IMR-90 (cell line): Measurements from ENCODE around the gene NKD1. TPM values are rescaled to one million over a fixed set of nuclear protein-coding genes. Genes with fewer than 3 reads are reported as not detected.

Source experiments
- ATAC-seq: fragments of 200-7000 bp; cut with Tn5 transposase; 2 replicates; pipeline ENCODE4 v1.9.1; 2020; ENCODE audit warnings: low read depth, mild to moderate bottlenecking, moderate library complexity
- BruUV-seq: library from RNA; stranded (reverse); fragments of 400-500 nt; replicated peaks from 2 replicates; lab custom pipeline; 2021; lab: Mats Ljungman, UMichigan
- CTCF ChIA-PET: fragments of 300-600 bp; formaldehyde crosslinking; extraction: SDS; loops from one replicate; lab custom pipeline; 2021; ENCODE audit warnings: antibody characterized with exemption; lab: Yijun Ruan, JAX
- POLR2A ChIA-PET: fragments of 300-600 bp; sonication (Branson Sonifier 250); formaldehyde crosslinking; loops from one replicate; lab custom pipeline; 2022; ENCODE audit warnings: antibody characterized with exemption; ENCODE audit not compliant: unreplicated experiment; lab: Charles Lee
- DNase-seq: peaks from one replicate; pipeline ENCODE4 v3.0.0; 2013
- H2AFZ ChIP-seq: replicated peaks from 2 replicates; pipeline ENCODE3; 2013; ENCODE audit warnings: low read length, mild to moderate bottlenecking; ENCODE audit not compliant: poor library complexity
- H2AK5ac ChIP-seq: 2 replicates; pipeline ENCODE4 v1.6.1; 2013; ENCODE audit warnings: low read depth, low read length, inconsistent platforms
- H2AK9ac ChIP-seq: replicated peaks from 2 replicates; pipeline ENCODE3; 2013; ENCODE audit warnings: mild to moderate bottlenecking, low read depth, low read length, moderate library complexity; ENCODE audit not compliant: poor library complexity
- H2BK120ac ChIP-seq: 2 replicates; pipeline ENCODE4 v1.6.1; 2013; ENCODE audit warnings: low read depth, low read length, inconsistent platforms
- H2BK15ac ChIP-seq: 3 replicates; pipeline ENCODE4 v1.6.1; 2013; ENCODE audit warnings: low read depth, low read length, inconsistent platforms
- H2BK20ac ChIP-seq: 2 replicates; pipeline ENCODE4 v1.6.1; 2013; ENCODE audit warnings: low read depth, mild to moderate bottlenecking, inconsistent platforms, low read length, moderate library complexity
- H2BK5ac ChIP-seq: 2 replicates; pipeline ENCODE4 v1.6.1; 2013; ENCODE audit warnings: mild to moderate bottlenecking, low read depth, low read length, inconsistent platforms; ENCODE audit not compliant: poor library complexity, severe bottlenecking
- H3K14ac ChIP-seq: replicated peaks from 2 replicates; pipeline ENCODE4 v1.6.1; 2013; ENCODE audit warnings: low read depth, low read length, inconsistent platforms
- H3K18ac ChIP-seq: 2 replicates; pipeline ENCODE4 v1.6.1; 2013; ENCODE audit warnings: low read depth, low read length, control low read depth
- H3K23ac ChIP-seq: 2 replicates; pipeline ENCODE4 v1.6.1; 2013; ENCODE audit warnings: low read depth, low read length, inconsistent platforms
- H3K27ac ChIP-seq: 2 replicates; pipeline ENCODE4 v1.5.1; 2013; ENCODE audit warnings: mild to moderate bottlenecking, control low read depth, low read length; ENCODE audit not compliant: insufficient read depth
- H3K27me3 ChIP-seq: 2 replicates; pipeline ENCODE4 v1.6.1; 2013; ENCODE audit warnings: low read length; ENCODE audit not compliant: control insufficient read depth, insufficient read depth
- H3K36me3 ChIP-seq: 2 replicates; pipeline ENCODE4 v1.6.1; 2013; ENCODE audit warnings: low read length, mixed read lengths; ENCODE audit not compliant: control insufficient read depth, insufficient read depth
- H3K4ac ChIP-seq: 2 replicates; pipeline ENCODE4 v1.6.1; 2013; ENCODE audit warnings: low read depth, low read length, inconsistent platforms
- H3K4me1 ChIP-seq: 2 replicates; pipeline ENCODE4 v1.6.1; 2013; ENCODE audit warnings: low read length, mixed read lengths; ENCODE audit not compliant: control insufficient read depth, insufficient read depth
- H3K4me2 ChIP-seq: 2 replicates; pipeline ENCODE4 v1.6.1; 2013; ENCODE audit warnings: low read depth, mild to moderate bottlenecking, control low read depth, low read length, moderate library complexity
- H3K4me3 ChIP-seq: 2 replicates; pipeline ENCODE4 v1.5.1; 2013; ENCODE audit warnings: low read depth, mild to moderate bottlenecking, control low read depth, low read length, moderate library complexity; ENCODE audit not compliant: insufficient read depth
- H3K56ac ChIP-seq: 2 replicates; pipeline ENCODE4 v1.6.1; 2013; ENCODE audit warnings: low read length, inconsistent platforms; ENCODE audit not compliant: insufficient read depth; ENCODE audit errors: extremely low read depth
- H3K79me1 ChIP-seq, 2 experiments: 2 replicates each; pipeline ENCODE4 v1.6.1; 2013; ENCODE audit warnings: low read length in 2 of 2, inconsistent platforms in 1 of 2, low read depth in 1 of 2
- H3K9ac ChIP-seq: 2 replicates; pipeline ENCODE4 v1.6.1; 2013; ENCODE audit warnings: low read depth, low read length, control low read depth
- H3K9me1 ChIP-seq: 2 replicates; pipeline ENCODE4 v1.6.1; 2013; ENCODE audit warnings: low read length, inconsistent platforms; ENCODE audit not compliant: insufficient read depth
- H3K9me3 ChIP-seq: 2 replicates; pipeline ENCODE4 v1.6.1; 2013; ENCODE audit warnings: low read length; ENCODE audit not compliant: control insufficient read depth, insufficient read depth
- H4K20me1 ChIP-seq: 2 replicates; pipeline ENCODE4 v1.6.1; 2013; ENCODE audit warnings: low read length, inconsistent platforms; ENCODE audit not compliant: insufficient read depth
- H4K5ac ChIP-seq: 2 replicates; pipeline ENCODE4 v1.6.1; 2013; ENCODE audit warnings: mild to moderate bottlenecking, low read depth, low read length, control low read depth
- H4K8ac ChIP-seq, 2 experiments: 2 replicates each; pipeline ENCODE4 v1.6.1; 2013; ENCODE audit warnings: low read depth in 2 of 2, low read length in 2 of 2, control low read depth in 1 of 2, inconsistent platforms in 1 of 2
- H4K91ac ChIP-seq: 2 replicates; pipeline ENCODE4 v1.6.1; 2013; ENCODE audit warnings: low read depth, low read length, inconsistent platforms; ENCODE audit not compliant: insufficient read depth
- BHLHE40 ChIP-seq: fragments of 150-350 bp; IDR thresholded peaks from 2 replicates; pipeline ENCODE4 v1.6.1; 2016; ENCODE audit warnings: mild to moderate bottlenecking, low read depth, low read length
- CHD1 ChIP-seq: IDR thresholded peaks from 2 replicates; pipeline ENCODE4 v1.6.1; 2012; ENCODE audit warnings: low read depth, low read length, improper control_type of control experiment
- ELK1 ChIP-seq: fragments of 150-350 bp; IDR thresholded peaks from 2 replicates; pipeline ENCODE4 v1.6.1; 2016; ENCODE audit warnings: low read depth, mild to moderate bottlenecking, low read length, moderate library complexity, borderline replicate concordance
- FOS ChIP-seq: fragments of 150-350 bp; IDR thresholded peaks from 2 replicates; pipeline ENCODE4 v1.6.1; 2016; ENCODE audit warnings: low read depth, low read length
- MAFK ChIP-seq: IDR thresholded peaks from 2 replicates; pipeline ENCODE4 v1.6.1; 2012; ENCODE audit warnings: low read depth, low read length, improper control_type of control experiment
- MAZ ChIP-seq: IDR thresholded peaks from 2 replicates; pipeline ENCODE4 v1.6.1; 2012; ENCODE audit warnings: low read depth, mild to moderate bottlenecking, low read length, improper control_type of control experiment, moderate library complexity, borderline replicate concordance
- MXI1 ChIP-seq: IDR thresholded peaks from 2 replicates; pipeline ENCODE4 v1.6.1; 2012; ENCODE audit warnings: low read depth, mild to moderate bottlenecking, low read length, moderate library complexity, borderline replicate concordance
- POLR2A ChIP-seq: IDR thresholded peaks from 2 replicates; pipeline ENCODE4 v1.6.1; 2012; ENCODE audit warnings: mild to moderate bottlenecking, low read depth, low read length
- RAD21 ChIP-seq: IDR thresholded peaks from 2 replicates; pipeline ENCODE4 v1.6.1; 2012; ENCODE audit warnings: low read length, improper control_type of control experiment
- RCOR1 ChIP-seq: IDR thresholded peaks from 2 replicates; pipeline ENCODE4 v1.6.1; 2012; ENCODE audit warnings: mild to moderate bottlenecking, low read length, improper control_type of control experiment; ENCODE audit not compliant: insufficient replicate concordance
- SMC3 ChIP-seq: fragments of 150-350 bp; IDR thresholded peaks from 2 replicates; pipeline ENCODE4 v1.6.1; 2016; ENCODE audit warnings: low read depth, mild to moderate bottlenecking, antibody characterized with exemption, low read length, moderate library complexity
- USF2 ChIP-seq: fragments of 150-350 bp; IDR thresholded peaks from 2 replicates; pipeline ENCODE4 v1.6.1; 2017; ENCODE audit warnings: mild to moderate bottlenecking, antibody characterized with exemption, low read length, low read depth
- WGBS, 2 experiments: methylation state at CpG; one replicate each; pipeline versions ENCODE4 v1.1.5 to v1.1.7; 2013; ENCODE audit warnings: missing lambda C conversion rate in 2 of 2; ENCODE audit not compliant: insufficient read length in 1 of 2; ENCODE audit errors: extremely low coverage in 2 of 2; 5-methylcytosine and 5-hydroxymethylcytosine counted together
- dilution Hi-C: fragments of 300-500 bp; cut with HindIII; formaldehyde crosslinking; loops from one replicate; pipeline ENCODE4 v1.14.3; 2018; ENCODE audit warnings: low sequenced_read_pairs; ENCODE audit not compliant: unreplicated experiment
- in situ Hi-C: fragments of 300-500 bp; cut with MboI; formaldehyde crosslinking; loops from 3 replicates; pipeline ENCODE4 v1.14.3; 2019; ENCODE audit warnings: low sequenced_read_pairs, inconsistent platforms, mixed read lengths
- intact Hi-C: fragments of 100-400 bp; cut with micrococcal nuclease; formaldehyde crosslinking; loops from 2 replicates; pipeline ENCODE4 v1.10.0; 2022
- polyA plus RNA-seq, 3 experiments: library from polyadenylated mRNA; depleted of rRNA; stranded (reverse); fragments of >200 nt; gene quantifications; 2 replicates each; pipeline ENCODE4 v1.2.3, GENCODE V29; 2012; ENCODE audit warnings: low replicate concordance in 1 of 3
- total RNA-seq: library from RNA; depleted of rRNA; stranded (reverse); fragments of >200 nt; gene quantifications from 2 replicates; pipeline ENCODE4 v1.2.3, GENCODE V29; 2012
- TF ChIP-seq, protein P1 (sequence below): conservative IDR thresholded peaks from 2 replicates; pipeline ENCODE4 v1.5.1; 2012; ENCODE audit warnings: mild to moderate bottlenecking, low read depth, low read length, improper control_type of control experiment

NKD1 gene
- total and polyA plus RNA-seq, 2 of the 4 experiments (the other 2 are of a cell fraction) = not detected

DNA sequence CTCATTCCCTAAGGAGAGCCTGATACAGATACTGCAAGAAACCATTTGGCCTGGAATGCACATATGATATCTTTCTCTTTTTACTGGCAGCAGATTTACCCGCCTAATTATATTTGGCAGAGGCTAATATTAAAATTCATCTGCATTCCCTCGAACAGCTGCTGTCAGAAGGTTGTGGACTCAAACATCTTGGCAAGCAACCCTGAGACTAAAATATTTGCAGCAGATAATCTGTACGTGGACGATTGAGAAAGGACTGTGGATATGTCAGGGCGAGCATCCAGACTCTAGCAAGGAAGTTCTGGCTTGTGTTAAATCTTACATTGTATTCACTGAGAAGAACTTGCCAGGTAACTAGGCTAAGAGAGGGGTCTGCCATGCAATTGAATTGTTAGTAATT, 67.7 kb downstream of the NKD1 start:
- no peak overlapping the region for H3K4me2 ChIP-seq
- POLR2A ChIA-PET = no interaction called here
- ATAC-seq (no peak), DNase-seq (no peak)
- H2AK9ac ChIP-seq = no peak overlapping the region
- H3K79me1 ChIP-seq = no peaks in the 10 kb centered on the region
- no peak overlapping the region for H3K4me3 ChIP-seq
- H3K4ac ChIP-seq = no peak overlapping the region
- CTCF ChIA-PET = no interaction called here
- H2BK15ac ChIP-seq = no peak overlapping the region
- no peak overlapping the region for H2BK120ac ChIP-seq
- TF ChIP-seq RCOR1 (no peak), BHLHE40 (no peak), SMC3 (no peak), POLR2A (no peak), RAD21 (no peak), MAFK (no peak), MAZ (no peak), CHD1 (no peak), FOS (no peak), MXI1 (no peak), USF2 (no peak), ELK1 (no peak)
- TF ChIP-seq, protein P1, sequence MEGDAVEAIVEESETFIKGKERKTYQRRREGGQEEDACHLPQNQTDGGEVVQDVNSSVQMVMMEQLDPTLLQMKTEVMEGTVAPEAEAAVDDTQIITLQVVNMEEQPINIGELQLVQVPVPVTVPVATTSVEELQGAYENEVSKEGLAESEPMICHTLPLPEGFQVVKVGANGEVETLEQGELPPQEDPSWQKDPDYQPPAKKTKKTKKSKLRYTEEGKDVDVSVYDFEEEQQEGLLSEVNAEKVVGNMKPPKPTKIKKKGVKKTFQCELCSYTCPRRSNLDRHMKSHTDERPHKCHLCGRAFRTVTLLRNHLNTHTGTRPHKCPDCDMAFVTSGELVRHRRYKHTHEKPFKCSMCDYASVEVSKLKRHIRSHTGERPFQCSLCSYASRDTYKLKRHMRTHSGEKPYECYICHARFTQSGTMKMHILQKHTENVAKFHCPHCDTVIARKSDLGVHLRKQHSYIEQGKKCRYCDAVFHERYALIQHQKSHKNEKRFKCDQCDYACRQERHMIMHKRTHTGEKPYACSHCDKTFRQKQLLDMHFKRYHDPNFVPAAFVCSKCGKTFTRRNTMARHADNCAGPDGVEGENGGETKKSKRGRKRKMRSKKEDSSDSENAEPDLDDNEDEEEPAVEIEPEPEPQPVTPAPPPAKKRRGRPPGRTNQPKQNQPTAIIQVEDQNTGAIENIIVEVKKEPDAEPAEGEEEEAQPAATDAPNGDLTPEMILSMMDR = no peak
- no peaks in the 10 kb centered on the region for H4K20me1 ChIP-seq
- no peaks in the 10 kb centered on the region for H3K9me1 ChIP-seq
- no CpG with 5 or more reads among the region's 5 CpGs for WGBS, 2 experiments
- H3K9ac ChIP-seq = no peak overlapping the region
- no peak overlapping the region for H3K18ac ChIP-seq
- no peak overlapping the region for H2BK5ac ChIP-seq
- no peak overlapping the region for H4K8ac ChIP-seq
- no peak overlapping the region for H3K27ac ChIP-seq
- in situ Hi-C loops = no loop called here
- H2AFZ ChIP-seq = no peak overlapping the region
- peaks cover 26% of the 10 kb centered on the region for H3K27me3 ChIP-seq
- intact Hi-C loops = no loop called here
- no peak overlapping the region for H2BK20ac ChIP-seq
- H2AK5ac ChIP-seq = no peak overlapping the region
- no peak overlapping the region for H3K23ac ChIP-seq
- H3K56ac ChIP-seq = no peak overlapping the region
- H3K36me3 ChIP-seq = no peaks in the 10 kb centered on the region
- H4K91ac ChIP-seq = no peak overlapping the region
- H3K14ac ChIP-seq = no peak overlapping the region
- BruUV-seq = no TSS peak
- no peaks in the 10 kb centered on the region for H3K4me1 ChIP-seq
- dilution Hi-C loops = no loop called here
- H3K9me3 ChIP-seq = no peaks in the 10 kb centered on the region
- no peak overlapping the region for H4K5ac ChIP-seq
